H9 (cell line): ENCODE data around the gene ANXA4. TPM values are rescaled to one million over a fixed set of nuclear protein-coding genes. Genes with fewer than 3 reads are reported as not detected.

Experiments
- DNase-seq: peaks from one replicate; pipeline ENCODE4 v3.0.0-alpha.2; 2017
- H2AFZ ChIP-seq: one replicate; pipeline ENCODE4 v1.6.1; 2013; ENCODE audit warnings: mild to moderate bottlenecking, low read length, control low read depth, moderate library complexity
- H2AK5ac ChIP-seq: 2 replicates; pipeline ENCODE4 v1.6.1; 2013; ENCODE audit warnings: low read length, control low read depth, mixed read lengths; ENCODE audit not compliant: insufficient read length
- H2BK120ac ChIP-seq: one replicate; pipeline ENCODE4 v1.6.1; 2013; ENCODE audit warnings: low read depth, mild to moderate bottlenecking, low read length, control low read depth, inconsistent platforms; ENCODE audit not compliant: poor library complexity, severe bottlenecking
- H2BK12ac ChIP-seq: 2 replicates; pipeline ENCODE4 v1.6.1; 2013; ENCODE audit warnings: low read length, control low read depth, mixed read lengths, low read depth; ENCODE audit not compliant: insufficient read length
- H2BK15ac ChIP-seq: 2 replicates; pipeline ENCODE4 v1.6.1; 2013; ENCODE audit warnings: low read depth, low read length, control low read depth
- H2BK20ac ChIP-seq: one replicate; pipeline ENCODE4 v1.6.1; 2013; ENCODE audit warnings: low read depth, mild to moderate bottlenecking, low read length, control low read depth, inconsistent platforms; ENCODE audit not compliant: poor library complexity, severe bottlenecking
- H2BK5ac ChIP-seq: 2 replicates; pipeline ENCODE4 v1.6.1; 2013; ENCODE audit warnings: low read length, control low read depth, mixed read lengths; ENCODE audit not compliant: insufficient read length
- H3K14ac ChIP-seq: 2 replicates; pipeline ENCODE4 v1.6.1; 2013; ENCODE audit warnings: low read length, control low read depth; ENCODE audit not compliant: insufficient read depth
- H3K18ac ChIP-seq: 2 replicates; pipeline ENCODE4 v1.6.1; 2013; ENCODE audit warnings: low read depth, mild to moderate bottlenecking, mixed read lengths, low read length, control low read depth; ENCODE audit not compliant: insufficient read length
- H3K23ac ChIP-seq: 2 replicates; pipeline ENCODE4 v1.6.1; 2013; ENCODE audit warnings: low read length, control low read depth, mixed read lengths, low read depth; ENCODE audit not compliant: insufficient read length
- H3K23me2 ChIP-seq: 2 replicates; pipeline ENCODE4 v1.6.1; 2013; ENCODE audit warnings: low read depth, mild to moderate bottlenecking, mixed read lengths, low read length, control low read depth; ENCODE audit not compliant: insufficient read length, poor library complexity, severe bottlenecking
- H3K27ac ChIP-seq: 2 replicates; pipeline ENCODE4 v1.5.1; 2013; ENCODE audit warnings: low read length, control low read depth, mixed read lengths, low read depth; ENCODE audit not compliant: insufficient read length
- H3K27me3 ChIP-seq: 2 replicates; pipeline ENCODE4 v1.6.1; 2013; ENCODE audit warnings: low read length, control low read depth, inconsistent platforms; ENCODE audit not compliant: insufficient read depth
- H3K4ac ChIP-seq: 2 replicates; pipeline ENCODE4 v1.6.1; 2013; ENCODE audit warnings: low read depth, mild to moderate bottlenecking, control low read depth, inconsistent platforms, low read length, moderate library complexity
- H3K4me1 ChIP-seq: 2 replicates; pipeline ENCODE4 v1.6.1; 2013; ENCODE audit warnings: low read length, control low read depth, inconsistent platforms; ENCODE audit not compliant: insufficient read depth
- H3K4me2 ChIP-seq: 2 replicates; pipeline ENCODE4 v1.6.1; 2013; ENCODE audit warnings: low read length, control low read depth, mixed read lengths; ENCODE audit not compliant: insufficient read length, insufficient read depth
- H3K56ac ChIP-seq: 2 replicates; pipeline ENCODE4 v1.6.1; 2013; ENCODE audit warnings: low read depth, mild to moderate bottlenecking, mixed read lengths, low read length, control low read depth; ENCODE audit not compliant: insufficient read length
- H3K79me1 ChIP-seq: 2 replicates; pipeline ENCODE4 v1.6.1; 2013; ENCODE audit warnings: low read depth, mild to moderate bottlenecking, moderate library complexity, low read length, control low read depth, inconsistent platforms; ENCODE audit not compliant: insufficient read depth, poor library complexity, severe bottlenecking
- H3K79me2 ChIP-seq: 2 replicates; pipeline ENCODE4 v1.6.1; 2013; ENCODE audit warnings: low read length, control low read depth, inconsistent platforms; ENCODE audit not compliant: insufficient read depth
- H3K9ac ChIP-seq: 2 replicates; pipeline ENCODE4 v1.6.1; 2013; ENCODE audit warnings: low read length, control low read depth, mixed read lengths; ENCODE audit not compliant: insufficient read length; ENCODE audit errors: extremely low read depth
- H3K9me3 ChIP-seq: one replicate; pipeline ENCODE4 v1.6.1; 2013; ENCODE audit warnings: low read depth, low read length, inconsistent platforms; ENCODE audit not compliant: control insufficient read depth
- H3T11ph ChIP-seq: one replicate; pipeline ENCODE4 v1.6.1; 2013; ENCODE audit warnings: mild to moderate bottlenecking, low read length, control low read depth, inconsistent platforms
- H4K20me1 ChIP-seq: one replicate; pipeline ENCODE4 v1.6.1; 2013; ENCODE audit not compliant: control insufficient read depth, insufficient read length, insufficient read depth
- H4K5ac ChIP-seq: 2 replicates; pipeline ENCODE4 v1.6.1; 2013; ENCODE audit warnings: low read depth, mild to moderate bottlenecking, mixed read lengths, low read length, control low read depth; ENCODE audit not compliant: insufficient read length
- H4K8ac ChIP-seq: replicated peaks from 2 replicates; pipeline ENCODE4 v1.6.1; 2013; ENCODE audit warnings: low read length, control low read depth, mixed read lengths, low read depth; ENCODE audit not compliant: insufficient read length
- H4K91ac ChIP-seq: 2 replicates; pipeline ENCODE4 v1.6.1; 2013; ENCODE audit warnings: low read depth, mild to moderate bottlenecking, moderate library complexity, mixed read lengths, low read length, control low read depth; ENCODE audit not compliant: insufficient read length
- H3K27ac Mint-ChIP-seq, 3 experiments: 2 replicates in 2 of 3; 3 replicates in 1 of 3; pipeline ENCODE4 v1.8.0; 2020 to 2021; ENCODE audit warnings: mixed read lengths in 3 of 3, mild to moderate bottlenecking in 1 of 3, moderate library complexity in 1 of 3
- H3K27me3 Mint-ChIP-seq: 2 replicates; pipeline ENCODE4 v1.8.0; 2021; ENCODE audit warnings: low read depth, mild to moderate bottlenecking, moderate library complexity, mixed read lengths
- H3K36me3 Mint-ChIP-seq, 3 experiments: 2 replicates in 2 of 3; 3 replicates in 1 of 3; pipeline ENCODE4 v1.8.0; 2020 to 2021; ENCODE audit warnings: low read depth in 3 of 3, mixed read lengths in 3 of 3; ENCODE audit not compliant: insufficient read depth in 1 of 3
- H3K4me1 Mint-ChIP-seq, 2 experiments: 2 replicates each; pipeline ENCODE4 v1.8.0; 2020; ENCODE audit warnings: mixed read lengths in 2 of 2
- H3K4me3 Mint-ChIP-seq, 2 experiments: 2 replicates in 1 of 2; 3 replicates in 1 of 2; pipeline ENCODE4 v1.8.0; 2020 to 2021; ENCODE audit warnings: mild to moderate bottlenecking in 2 of 2, mixed read lengths in 2 of 2, moderate library complexity in 1 of 2
- H3K9me3 Mint-ChIP-seq, 2 experiments: 2 replicates in 1 of 2; 3 replicates in 1 of 2; pipeline ENCODE4 v1.8.0; 2020; ENCODE audit warnings: mild to moderate bottlenecking in 2 of 2, mixed read lengths in 2 of 2, moderate library complexity in 1 of 2
- CTCF ChIP-seq: fragments of 200-600 bp; sonication (generic); conservative IDR thresholded peaks from 3 replicates; pipeline ENCODE4 v1.8.0; 2021; ENCODE audit warnings: antibody characterized with exemption, mild to moderate bottlenecking
- WGBS: extraction: QIAGEN DNeasy Blood & Tissue Kit; methylation state at CpG from one replicate; pipeline ENCODE4 v1.1.7; 2013; ENCODE audit warnings: missing lambda C conversion rate, low lambda C conversion rate, mixed read lengths; ENCODE audit not compliant: insufficient read length; ENCODE audit errors: extremely low coverage; 5-methylcytosine and 5-hydroxymethylcytosine counted together
- total RNA-seq: library from RNA; stranded (reverse); gene quantifications from 2 replicates; pipeline ENCODE4 v1.2.1, GENCODE V29; 2021

ANXA4 gene
- total RNA-seq, 1 experiment from 2014 or later, result 14.4 TPM

- Histone ChIP-seq H3K56ac (no peak overlapping the region), H3T11ph (no peak overlapping the region), H2BK20ac (no peak overlapping the region), H4K91ac (no peak overlapping the region), H3K27ac (no peak overlapping the region), H4K20me1 (no peaks in the 10 kb centered on the region), H2AFZ (no peak overlapping the region), H3K27me3 (no peaks in the 10 kb centered on the region), H3K79me1 (no peaks in the 10 kb centered on the region), H2BK5ac (no peak overlapping the region), H3K4me2 (no peak overlapping the region), H2BK120ac (no peak overlapping the region), H3K23me2 (no peaks in the 10 kb centered on the region), H3K23ac (no peak overlapping the region), H3K4ac (no peak overlapping the region), H4K8ac (no peak overlapping the region), H2BK12ac (no peak overlapping the region), H2AK5ac (no peak overlapping the region), H3K79me2 (no peaks in the 10 kb centered on the region), H2BK15ac (no peak overlapping the region), H3K9ac (no peak overlapping the region), H4K5ac (no peak overlapping the region), H3K9me3 (no peaks in the 10 kb centered on the region), H3K14ac (no peak overlapping the region), H3K18ac (no peak overlapping the region), H3K4me1 (no peaks in the 10 kb centered on the region)
- DNase-seq, result no peak
- Mint-ChIP-seq H3K27me3 (peaks cover 6% of the 10 kb centered on the region), H3K36me3 (no peaks in the 10 kb centered on the region), H3K9me3 (no peaks in the 10 kb centered on the region), H3K4me1 (peaks cover 7 to 14% of the 10 kb centered on the region in 2 experiments; a peak in 3 of 4 replicates), H3K27ac (no peak overlapping the region), H3K4me3 (no peak overlapping the region)
- no CpG with 5 or more reads among the region's 2 CpGs for WGBS
- TF ChIP-seq CTCF, result no peak
These were observed 46.1 kb upstream of the ANXA4 start for GRCh38 chr2:69695850-69696216.
